HG03342 (cell line): ENCODE measurements around the gene EHHADH.

Experiments
- ATAC-seq: cut with Tn5 transposase; IDR thresholded peaks from one replicate; pipeline ENCODE4 v1.9.1; 2021; ENCODE audit warnings: mild to moderate bottlenecking, moderate library complexity; ENCODE audit not compliant: unreplicated experiment

EHHADH gene

GRCh38 chr3:185151101-185151963, 102.5 kb downstream of the EHHADH start:
- ATAC-seq, result no peak

GRCh38 chr3:185150561-185150960, 103.3 kb downstream of the EHHADH start:
- no peak for ATAC-seq

GRCh38 chr3:185149591-185149990, 104.3 kb downstream of the EHHADH start:
- no peak for ATAC-seq

GRCh38 chr3:185145511-185145910, 108.3 kb downstream of the EHHADH start:
- ATAC-seq, result no peak

GRCh38 chr3:185144784-185145183, 109.1 kb downstream of the EHHADH start:
- ATAC-seq, result no peak
